ENCODE measurements around the gene DMBX1.

Gene DMBX1

GRCh38 chr1:46526013-46526690 lies 36.5 kb downstream of the DMBX1 start:
- DNase-seq (ENCODE audit: low spot score), result no peak

GRCh38 chr1:46526691-46527291 lies 37.2 kb downstream of the DMBX1 start:
- DNase-seq (ENCODE audit: low spot score), result no peak

- DNase-seq (ENCODE audit: low spot score), result peak; percentile 83
Measured at GRCh38 chr1:46527474-46528296, 38.0 kb downstream of the DMBX1 start.

- no peak for DNase-seq (ENCODE audit: low spot score)
Measured at GRCh38 chr1:46528297-46528955, 38.8 kb downstream of the DMBX1 start.

GRCh38 chr1:46529031-46529630 lies 39.5 kb downstream of the DMBX1 start:
- DNase-seq (ENCODE audit: low spot score), result no peak

- no peak for DNase-seq (ENCODE audit: low spot score)
Measured at GRCh38 chr1:46530311-46530710, 40.7 kb downstream of the DMBX1 start.

- no peak for DNase-seq (ENCODE audit: low spot score)
Measured at GRCh38 chr1:46530791-46531409, 41.3 kb downstream of the DMBX1 start.

- DNase-seq (ENCODE audit: low spot score), result no peak
Measured at GRCh38 chr1:46532095-46532494, 42.5 kb downstream of the DMBX1 start.

- peak; percentile 84 for DNase-seq (ENCODE audit: low spot score)
Measured at GRCh38 chr1:46532498-46533178, 43.0 kb downstream of the DMBX1 start.

GRCh38 chr1:46533179-46533864 lies 43.7 kb downstream of the DMBX1 start:
- DNase-seq (ENCODE audit: low spot score), result no peak

GRCh38 chr1:46535063-46535462 lies 45.4 kb downstream of the DMBX1 start:
- no peak for DNase-seq (ENCODE audit: low spot score)

GRCh38 chr1:46536527-46536926 lies 46.9 kb downstream of the DMBX1 start:
- DNase-seq (ENCODE audit: low spot score), result no peak

- DNase-seq (ENCODE audit: low spot score), result no peak
Measured at GRCh38 chr1:46537651-46538050, 48.0 kb downstream of the DMBX1 start.

GRCh38 chr1:46538147-46538546 lies 48.5 kb downstream of the DMBX1 start:
- no peak for DNase-seq (ENCODE audit: low spot score)

Measured in left forelimb (tissue), 1 donor.